ENCODE data around the gene PRSS12. TPM values are rescaled to one million over a fixed set of nuclear protein-coding genes. Genes with fewer than 3 reads are reported as not detected.
"Not testable (repeated sequence)": the region's sequence is repeated elsewhere in the genome, so short reads cannot be mapped to it uniquely, and the experiment has no call there.

Gene PRSS12
- total RNA-seq, 1 experiment from 2014 or later, result 5.4 TPM

GRCh38 chr4:118395057-118395644 lies 42.3 kb upstream of the PRSS12 start:
- H2BK120ac ChIP-seq (ENCODE audit: low read depth, low read length, poor library complexity, severe bottlenecking), result no peak overlapping the region
- H3K14ac ChIP-seq (ENCODE audit: insufficient read depth, low read length), result no peak overlapping the region
- H2BK5ac ChIP-seq (ENCODE audit: insufficient read length, low read length), result no peak overlapping the region
- H3K9ac ChIP-seq (ENCODE audit: extremely low read depth, insufficient read length, low read length), result no peak overlapping the region
- H3K56ac ChIP-seq (ENCODE audit: insufficient read length, low read depth, low read length), result no peak overlapping the region
- no peak overlapping the region for H4K5ac ChIP-seq (ENCODE audit: insufficient read length, low read depth, low read length)
- no peak overlapping the region for H3K4me2 ChIP-seq (ENCODE audit: insufficient read depth, insufficient read length, low read length)
- H2AK5ac ChIP-seq (ENCODE audit: insufficient read length, low read length), result no peak overlapping the region
- H3K18ac ChIP-seq (ENCODE audit: insufficient read length, low read depth, low read length), result no peak overlapping the region
- Mint-ChIP-seq H3K27ac (no peak overlapping the region), H3K4me1 (peaks cover 38 to 41% of the 10 kb centered on the region in 2 experiments), H3K36me3 (ENCODE audit: insufficient read depth in 1 of 3, low read depth in 3 of 3) (peaks cover 1 to 5% (median 3%) of the 10 kb centered on the region in 3 experiments; a peak in 2 of 7 replicates), H3K4me3 (no peak overlapping the region), H3K27me3 (ENCODE audit: low read depth) (peaks cover 5% of the 10 kb centered on the region), H3K9me3 (peaks cover 5 to 6% of the 10 kb centered on the region in 2 experiments; a peak in 4 of 5 replicates)
- H3K4me1 ChIP-seq (ENCODE audit: insufficient read depth, low read length), result peaks cover 11% of the 10 kb centered on the region
- no peaks in the 10 kb centered on the region for H3K79me1 ChIP-seq (ENCODE audit: insufficient read depth, low read depth, low read length, poor library complexity, severe bottlenecking)
- no peak overlapping the region for H4K8ac ChIP-seq (replicated peaks; ENCODE audit: insufficient read length, low read depth, low read length)
- H4K20me1 ChIP-seq (ENCODE audit: control insufficient read depth, insufficient read depth, insufficient read length), result no peaks in the 10 kb centered on the region
- no peaks in the 10 kb centered on the region for H3K9me3 ChIP-seq (ENCODE audit: control insufficient read depth, low read depth, low read length)
- H3K27ac ChIP-seq (ENCODE audit: insufficient read length, low read depth, low read length), result no peak overlapping the region
- no peak overlapping the region for H2BK20ac ChIP-seq (ENCODE audit: low read depth, low read length, poor library complexity, severe bottlenecking)
- H3K23me2 ChIP-seq (ENCODE audit: insufficient read length, low read depth, low read length, poor library complexity, severe bottlenecking), result no peaks in the 10 kb centered on the region
- H3K27me3 ChIP-seq (ENCODE audit: insufficient read depth, low read length), result no peaks in the 10 kb centered on the region
- H2BK12ac ChIP-seq (ENCODE audit: insufficient read length, low read depth, low read length), result no peak overlapping the region
- no peak overlapping the region for H2AFZ ChIP-seq (ENCODE audit: low read length)
- H3K79me2 ChIP-seq (ENCODE audit: insufficient read depth, low read length), result no peaks in the 10 kb centered on the region
- H3K23ac ChIP-seq (ENCODE audit: insufficient read length, low read depth, low read length), result no peak overlapping the region
- H3T11ph ChIP-seq (ENCODE audit: low read length), result no peak overlapping the region
- DNase-seq, result no peak
- H3K4ac ChIP-seq (ENCODE audit: low read depth, low read length), result no peak overlapping the region
- no peak for TF ChIP-seq CTCF (conservative IDR thresholded peaks at IDR 0.05)
- H4K91ac ChIP-seq (ENCODE audit: insufficient read length, low read depth, low read length), result no peak overlapping the region
- no peak overlapping the region for H2BK15ac ChIP-seq (ENCODE audit: low read depth, low read length)
- no CpG with 5 or more reads among the region's 3 CpGs for whole genome bisulfite sequencing (ENCODE audit: extremely low coverage, insufficient read length, low lambda C conversion rate)

GRCh38 chr4:118392509-118392908 lies 39.7 kb upstream of the PRSS12 start:
- H3K18ac ChIP-seq (ENCODE audit: insufficient read length, low read depth, low read length); H3K79me2 ChIP-seq (ENCODE audit: insufficient read depth, low read length); H3K9me3 ChIP-seq (ENCODE audit: control insufficient read depth, low read depth, low read length); H4K5ac ChIP-seq (ENCODE audit: insufficient read length, low read depth, low read length); H3K4me3 Mint-ChIP-seq; H2BK12ac ChIP-seq (ENCODE audit: insufficient read length, low read depth, low read length); DNase-seq; H2BK20ac ChIP-seq (ENCODE audit: low read depth, low read length, poor library complexity, severe bottlenecking); H3K36me3 Mint-ChIP-seq (ENCODE audit: insufficient read depth in 1 of 3, low read depth in 3 of 3); H3K27ac Mint-ChIP-seq; H3T11ph ChIP-seq (ENCODE audit: low read length); H3K27ac ChIP-seq (ENCODE audit: insufficient read length, low read depth, low read length); H3K9ac ChIP-seq (ENCODE audit: extremely low read depth, insufficient read length, low read length); H3K27me3 Mint-ChIP-seq (ENCODE audit: low read depth); H3K14ac ChIP-seq (ENCODE audit: insufficient read depth, low read length); H2AFZ ChIP-seq (ENCODE audit: low read length); H4K8ac ChIP-seq (replicated peaks; ENCODE audit: insufficient read length, low read depth, low read length); H3K56ac ChIP-seq (ENCODE audit: insufficient read length, low read depth, low read length); H3K79me1 ChIP-seq (ENCODE audit: insufficient read depth, low read depth, low read length, poor library complexity, severe bottlenecking); H3K4me1 ChIP-seq (ENCODE audit: insufficient read depth, low read length); H3K23ac ChIP-seq (ENCODE audit: insufficient read length, low read depth, low read length); H3K4me2 ChIP-seq (ENCODE audit: insufficient read depth, insufficient read length, low read length); H3K9me3 Mint-ChIP-seq; H2BK120ac ChIP-seq (ENCODE audit: low read depth, low read length, poor library complexity, severe bottlenecking); H3K4ac ChIP-seq (ENCODE audit: low read depth, low read length); H2AK5ac ChIP-seq (ENCODE audit: insufficient read length, low read length); H2BK15ac ChIP-seq (ENCODE audit: low read depth, low read length); H4K20me1 ChIP-seq (ENCODE audit: control insufficient read depth, insufficient read depth, insufficient read length); H3K23me2 ChIP-seq (ENCODE audit: insufficient read length, low read depth, low read length, poor library complexity, severe bottlenecking); H3K27me3 ChIP-seq (ENCODE audit: insufficient read depth, low read length); H4K91ac ChIP-seq (ENCODE audit: insufficient read length, low read depth, low read length); H2BK5ac ChIP-seq (ENCODE audit: insufficient read length, low read length): not testable (repeated sequence)
- H3K4me1 Mint-ChIP-seq, result peaks cover 17 to 28% of the 10 kb centered on the region in 2 experiments
- WGBS (ENCODE audit: extremely low coverage, insufficient read length, low lambda C conversion rate), result no CpG with 5 or more reads among the region's 5 CpGs
